Thyroid gland (tissue), 4 donors: Measurements from ENCODE around the gene DMD.

Source experiments
- CTCF ChIP-seq, 6 experiments: fragments of 200-600 bp in 3 of 6; fragments of 450-650 bp in 3 of 6; sonication (generic) in 3 of 6; IDR thresholded peaks; one replicate each; pipeline ENCODE4 v1.5.1; 2016 to 2019; ENCODE audit warnings: antibody characterized with exemption in 6 of 6, mild to moderate bottlenecking in 2 of 6, inconsistent platforms in 1 of 6, moderate library complexity in 1 of 6
- POLR2A ChIP-seq, 2 donors: fragments of 450-650 bp; IDR thresholded peaks; one replicate each; pipeline ENCODE4 v1.6.1; 2017; ENCODE audit warnings: antibody characterized with exemption in 2 of 2, mild to moderate bottlenecking in 2 of 2, moderate library complexity in 1 of 2

GRCh38 chrX:33126469-33126868 lies 84.9 kb downstream of the DMD start:
- no peak for TF ChIP-seq CTCF (IDR thresholded peaks at IDR 0.05)
- TF ChIP-seq POLR2A (IDR thresholded peaks at IDR 0.05), result no peak
